Measurements from ENCODE around the gene PBLD. TPM values are rescaled to one million over a fixed set of nuclear protein-coding genes. Genes with fewer than 3 reads are reported as not detected.

Gene PBLD
- polyA plus RNA-seq, 1 donor (not counting 4 experiments of a cell fraction or from before 2014, with no cell fraction given): 1.00 TPM

DNA sequence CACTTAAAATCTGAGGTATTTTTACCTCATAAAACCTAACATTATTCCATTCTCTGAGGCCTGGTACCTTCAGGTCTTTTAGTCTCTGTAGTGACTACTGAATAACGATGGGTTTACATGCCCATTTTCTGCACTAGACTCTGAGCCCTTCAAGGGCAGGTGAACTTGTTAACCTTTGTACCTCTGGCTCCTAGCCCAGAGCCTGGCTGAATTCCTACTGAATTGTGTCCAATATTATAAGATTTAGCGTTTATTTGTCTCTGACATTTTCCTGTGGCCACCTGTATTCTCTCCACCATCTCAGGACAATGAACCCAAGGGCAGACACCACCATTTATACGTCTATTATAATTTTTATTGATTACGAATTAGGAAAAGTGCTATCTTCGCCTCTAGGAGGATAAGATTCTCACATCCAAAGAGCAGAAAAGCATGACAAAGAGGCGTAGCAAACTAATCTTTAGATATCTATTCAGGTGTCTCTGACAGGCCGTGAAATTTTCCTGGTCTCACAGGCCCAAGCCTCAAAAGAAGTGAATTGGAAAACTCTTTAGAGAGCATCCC lies 28.8 kb downstream of the PBLD start:
- DNase-seq (ENCODE audit: low read depth, low spot score) (no peak), FAIRE-seq (no peak)
- dilution Hi-C loops (cut with MboI; ENCODE audit: extremely low pct_ligation_motif_present, low sequenced_read_pairs): no loop called here
- no peaks in the 10 kb centered on the region for H3K36me3 ChIP-seq (ENCODE audit: control insufficient read depth in 2 of 2, extremely low read depth in 1 of 2, insufficient read depth in 2 of 2, low read length in 2 of 2)
- H4K20me1 ChIP-seq (ENCODE audit: control insufficient read depth, extremely low read depth, insufficient read depth, low read length): no peaks in the 10 kb centered on the region
- no peak overlapping the region for H3K4me3 ChIP-seq (ENCODE audit: control insufficient read depth in 2 of 3, extremely low read depth in 1 of 3, insufficient read depth in 2 of 3, low read depth in 1 of 3, low read length in 3 of 3)
- no peak overlapping the region for H3K9ac ChIP-seq (ENCODE audit: control insufficient read depth, extremely low read depth, insufficient read depth, low read length)
- no peaks in the 10 kb centered on the region for H3K9me3 ChIP-seq (ENCODE audit: control insufficient read depth, low read depth, low read length)
- H3K79me2 ChIP-seq (ENCODE audit: control insufficient read depth, insufficient read depth, low read length): no peaks in the 10 kb centered on the region
- no peaks in the 10 kb centered on the region for H3K9me1 ChIP-seq (ENCODE audit: control insufficient read depth, extremely low read depth, insufficient read depth, low read length)
- H3K4me1 ChIP-seq (ENCODE audit: control insufficient read depth, extremely low read depth, insufficient read depth, low read length): no peaks in the 10 kb centered on the region
- no peak overlapping the region for H3K4me2 ChIP-seq (ENCODE audit: control insufficient read depth, extremely low read depth, insufficient read depth, low read depth, low read length)
- TF ChIP-seq CTCF (optimal IDR thresholded peaks at IDR 0.05 in 1 of 3, IDR thresholded peaks at IDR 0.05 in 1 of 3, conservative IDR thresholded peaks at IDR 0.05 in 1 of 3; ENCODE audit: extremely low read depth in 1 of 3, insufficient read depth in 2 of 3, low read length in 3 of 3) (no peak), EZH2 (IDR thresholded peaks at IDR 0.05; ENCODE audit: low read length) (no peak)
- H3K27ac ChIP-seq (ENCODE audit: control insufficient read depth, insufficient read depth, low read length): no peak overlapping the region
- H3K27me3 ChIP-seq (ENCODE audit: control insufficient read depth, extremely low read depth, insufficient read depth, low read length): no peaks in the 10 kb centered on the region
- H2AFZ ChIP-seq (ENCODE audit: control insufficient read depth, low read length): no peak overlapping the region

- Histone ChIP-seq H3K9me1 (ENCODE audit: control insufficient read depth, extremely low read depth, insufficient read depth, low read length) (no peaks in the 10 kb centered on the region), H3K4me1 (ENCODE audit: control insufficient read depth, extremely low read depth, insufficient read depth, low read length) (no peaks in the 10 kb centered on the region), H4K20me1 (ENCODE audit: control insufficient read depth, extremely low read depth, insufficient read depth, low read length) (no peaks in the 10 kb centered on the region), H3K79me2 (ENCODE audit: control insufficient read depth, insufficient read depth, low read length) (no peaks in the 10 kb centered on the region), H3K9ac (ENCODE audit: control insufficient read depth, extremely low read depth, insufficient read depth, low read length) (no peak overlapping the region), H3K27ac (ENCODE audit: control insufficient read depth, insufficient read depth, low read length) (no peak overlapping the region), H3K4me2 (ENCODE audit: control insufficient read depth, extremely low read depth, insufficient read depth, low read depth, low read length) (no peak overlapping the region), H2AFZ (ENCODE audit: control insufficient read depth, low read length) (no peak overlapping the region), H3K4me3 (ENCODE audit: control insufficient read depth in 2 of 3, extremely low read depth in 1 of 3, insufficient read depth in 2 of 3, low read depth in 1 of 3, low read length in 3 of 3) (no peak overlapping the region), H3K36me3 (ENCODE audit: control insufficient read depth in 2 of 2, extremely low read depth in 1 of 2, insufficient read depth in 2 of 2, low read length in 2 of 2) (no peaks in the 10 kb centered on the region), H3K9me3 (ENCODE audit: control insufficient read depth, low read depth, low read length) (no peaks in the 10 kb centered on the region), H3K27me3 (ENCODE audit: control insufficient read depth, extremely low read depth, insufficient read depth, low read length) (no peaks in the 10 kb centered on the region)
- FAIRE-seq (no peak), DNase-seq (ENCODE audit: low read depth, low spot score) (no peak)
- TF ChIP-seq CTCF (optimal IDR thresholded peaks at IDR 0.05 in 1 of 3, IDR thresholded peaks at IDR 0.05 in 1 of 3, conservative IDR thresholded peaks at IDR 0.05 in 1 of 3; ENCODE audit: extremely low read depth in 1 of 3, insufficient read depth in 2 of 3, low read length in 3 of 3) (no peak), EZH2 (IDR thresholded peaks at IDR 0.05; ENCODE audit: low read length) (no peak)
- dilution Hi-C loops (cut with MboI; ENCODE audit: extremely low pct_ligation_motif_present, low sequenced_read_pairs): no loop called here
These were observed 29.9 kb downstream of the PBLD start for GRCh38 chr10:68302871-68303270.

Measured in keratinocyte (primary cell).